Chondrocyte (in vitro differentiated cells): ENCODE data around the gene APCDD1. TPM values are rescaled to one million over a fixed set of nuclear protein-coding genes. Genes with fewer than 3 reads are reported as not detected.
"Not testable (repeated sequence)": the region's sequence is repeated elsewhere in the genome, so short reads cannot be mapped to it uniquely, and the experiment has no call there.

ENCODE experiments used
- DNase-seq: peaks from one replicate; pipeline ENCODE4 v3.0.0; 2021; ENCODE audit warnings: mixed read lengths, low spot score
- H3K27ac Mint-ChIP-seq: one replicate; pipeline ENCODE4 v1.8.0; 2021; ENCODE audit warnings: mild to moderate bottlenecking, moderate library complexity, mixed read lengths; ENCODE audit not compliant: unreplicated experiment
- H3K27me3 Mint-ChIP-seq: 2 replicates; pipeline ENCODE4 v1.8.0; 2021; ENCODE audit warnings: low read depth, mixed read lengths
- H3K36me3 Mint-ChIP-seq: 2 replicates; pipeline ENCODE4 v1.8.0; 2021; ENCODE audit warnings: low read depth, mixed read lengths
- H3K4me1 Mint-ChIP-seq: 2 replicates; pipeline ENCODE4 v1.8.0; 2021; ENCODE audit warnings: low read depth, mild to moderate bottlenecking, mixed read lengths
- H3K4me3 Mint-ChIP-seq: one replicate; pipeline ENCODE4 v1.8.0; 2021; ENCODE audit warnings: mild to moderate bottlenecking, moderate library complexity, mixed read lengths; ENCODE audit not compliant: unreplicated experiment
- H3K9me3 Mint-ChIP-seq: 2 replicates; pipeline ENCODE4 v1.8.0; 2021; ENCODE audit warnings: low read depth, mixed read lengths
- total RNA-seq: library from RNA; stranded (reverse); gene quantifications from 3 replicates; pipeline ENCODE4 v1.2.1, GENCODE V29; 2021
- TF ChIP-seq, protein P1 (sequence below): fragments of 200-600 bp; sonication (generic); IDR thresholded peaks from 2 replicates; pipeline ENCODE4 v1.5.0; 2021; ENCODE audit warnings: antibody characterized with exemption, mild to moderate bottlenecking, moderate library complexity

APCDD1 gene
- total RNA-seq, 1 donor from 2014 or later, result 9.5 TPM

DNA sequence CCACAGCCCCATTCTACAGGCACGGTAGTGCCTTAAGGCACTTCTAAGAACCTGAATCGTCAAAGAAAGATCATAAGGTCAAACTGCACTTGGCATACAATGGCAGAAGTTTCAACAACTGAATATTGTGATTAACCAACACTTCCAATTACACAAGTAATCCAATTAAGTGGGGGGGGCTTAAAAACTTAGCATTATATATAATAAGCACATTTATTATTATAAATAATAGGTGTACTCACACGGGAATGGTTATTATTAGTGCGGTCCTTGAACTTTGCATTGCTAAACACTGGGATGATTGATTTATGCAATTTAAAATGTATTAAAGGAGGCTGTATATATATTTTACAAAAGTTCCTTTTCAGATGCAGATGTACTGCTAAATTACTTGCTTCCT lies 7.6 kb downstream of the APCDD1 start:
- no peak for DNase-seq

DNA sequence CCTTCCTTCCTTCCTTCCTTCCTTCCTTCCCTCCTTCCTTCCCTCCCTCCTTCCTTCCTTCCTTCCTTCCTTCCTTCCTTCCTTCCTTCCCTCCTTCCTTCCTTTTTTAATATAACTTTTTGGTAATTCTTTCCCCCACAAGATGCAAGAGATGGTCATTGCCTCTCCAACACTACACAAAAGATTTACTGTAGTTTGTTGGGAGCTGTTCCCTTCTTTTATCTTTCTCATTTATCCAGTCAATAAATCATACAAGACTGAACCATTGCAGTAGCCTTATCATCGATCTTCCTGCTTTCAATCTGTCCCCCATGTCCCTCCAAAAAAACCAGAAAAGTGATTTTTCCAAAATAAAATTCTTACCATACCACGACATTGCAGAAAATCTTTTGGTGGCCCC lies 8.2 kb downstream of the APCDD1 start:
- H3K4me1 Mint-ChIP-seq, result peaks cover 14% of the 10 kb centered on the region
- TF ChIP-seq, protein P1, sequence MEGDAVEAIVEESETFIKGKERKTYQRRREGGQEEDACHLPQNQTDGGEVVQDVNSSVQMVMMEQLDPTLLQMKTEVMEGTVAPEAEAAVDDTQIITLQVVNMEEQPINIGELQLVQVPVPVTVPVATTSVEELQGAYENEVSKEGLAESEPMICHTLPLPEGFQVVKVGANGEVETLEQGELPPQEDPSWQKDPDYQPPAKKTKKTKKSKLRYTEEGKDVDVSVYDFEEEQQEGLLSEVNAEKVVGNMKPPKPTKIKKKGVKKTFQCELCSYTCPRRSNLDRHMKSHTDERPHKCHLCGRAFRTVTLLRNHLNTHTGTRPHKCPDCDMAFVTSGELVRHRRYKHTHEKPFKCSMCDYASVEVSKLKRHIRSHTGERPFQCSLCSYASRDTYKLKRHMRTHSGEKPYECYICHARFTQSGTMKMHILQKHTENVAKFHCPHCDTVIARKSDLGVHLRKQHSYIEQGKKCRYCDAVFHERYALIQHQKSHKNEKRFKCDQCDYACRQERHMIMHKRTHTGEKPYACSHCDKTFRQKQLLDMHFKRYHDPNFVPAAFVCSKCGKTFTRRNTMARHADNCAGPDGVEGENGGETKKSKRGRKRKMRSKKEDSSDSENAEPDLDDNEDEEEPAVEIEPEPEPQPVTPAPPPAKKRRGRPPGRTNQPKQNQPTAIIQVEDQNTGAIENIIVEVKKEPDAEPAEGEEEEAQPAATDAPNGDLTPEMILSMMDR, result no peak
- H3K27ac Mint-ChIP-seq, result no peak overlapping the region
- H3K36me3 Mint-ChIP-seq, result no peaks in the 10 kb centered on the region
- H3K4me3 Mint-ChIP-seq, result no peak overlapping the region
- H3K27me3 Mint-ChIP-seq, result no peaks in the 10 kb centered on the region
- no peak for DNase-seq
- H3K9me3 Mint-ChIP-seq, result no peaks in the 10 kb centered on the region

More for the DNA sequence above, 7.6 kb downstream of the APCDD1 start:
- Mint-ChIP-seq H3K36me3 (no peaks in the 10 kb centered on the region), H3K9me3 (no peaks in the 10 kb centered on the region), H3K27me3 (no peaks in the 10 kb centered on the region), H3K4me1 (peaks cover 16% of the 10 kb centered on the region), H3K4me3 (no peak overlapping the region), H3K27ac (no peak overlapping the region)
- TF ChIP-seq, protein P1, result no peak

DNA sequence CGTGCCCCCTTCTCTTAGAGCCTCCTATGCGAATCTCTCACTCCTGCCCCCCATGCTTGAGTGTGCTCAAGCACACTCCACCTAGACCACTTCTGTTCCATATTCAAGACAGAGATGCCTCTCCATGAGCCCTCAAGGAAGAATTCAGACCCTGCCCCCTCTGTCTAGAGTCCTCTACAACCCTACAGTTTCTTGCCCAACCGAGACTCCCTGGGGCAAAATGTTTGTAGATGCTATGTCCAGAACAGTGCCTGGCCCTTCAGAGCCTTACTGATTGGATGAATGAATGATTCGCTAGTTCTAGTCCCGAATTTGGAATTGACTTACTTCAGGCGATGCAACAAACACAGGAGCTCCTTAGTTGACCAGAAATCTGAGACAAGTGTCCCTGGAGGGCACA lies 8.7 kb downstream of the APCDD1 start:
- H3K4me3 Mint-ChIP-seq, result no peak overlapping the region
- peaks cover 9% of the 10 kb centered on the region for H3K4me1 Mint-ChIP-seq
- no peak for DNase-seq
- TF ChIP-seq, protein P1, result no peak
- no peaks in the 10 kb centered on the region for H3K27me3 Mint-ChIP-seq
- H3K9me3 Mint-ChIP-seq, result no peaks in the 10 kb centered on the region
- H3K27ac Mint-ChIP-seq, result no peak overlapping the region
- no peaks in the 10 kb centered on the region for H3K36me3 Mint-ChIP-seq

DNA sequence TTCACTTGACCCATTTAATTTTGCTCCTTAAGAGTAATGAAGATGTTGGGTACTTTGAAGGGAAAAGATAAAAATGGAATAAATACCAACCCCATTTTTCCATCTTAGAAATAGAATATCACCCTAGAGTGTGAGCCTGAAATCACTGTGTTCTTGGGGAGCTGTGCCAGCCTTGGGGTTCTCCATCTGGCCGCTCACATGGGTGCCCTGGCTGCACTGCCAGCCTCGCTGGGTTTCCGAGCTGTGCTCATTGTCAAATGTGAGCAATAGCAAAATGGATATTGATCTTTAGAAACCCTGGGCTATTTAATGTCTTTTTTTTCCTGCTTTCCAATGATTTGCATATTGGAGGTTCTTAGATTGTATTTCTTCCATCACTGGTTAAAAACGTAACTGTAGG lies 9.3 kb downstream of the APCDD1 start:
- Mint-ChIP-seq H3K4me1 (peaks cover 2% of the 10 kb centered on the region), H3K9me3 (no peaks in the 10 kb centered on the region), H3K27ac (no peak overlapping the region), H3K4me3 (no peak overlapping the region), H3K27me3 (no peaks in the 10 kb centered on the region), H3K36me3 (no peaks in the 10 kb centered on the region)
- TF ChIP-seq, protein P1, result no peak
- DNase-seq, result no peak

DNA sequence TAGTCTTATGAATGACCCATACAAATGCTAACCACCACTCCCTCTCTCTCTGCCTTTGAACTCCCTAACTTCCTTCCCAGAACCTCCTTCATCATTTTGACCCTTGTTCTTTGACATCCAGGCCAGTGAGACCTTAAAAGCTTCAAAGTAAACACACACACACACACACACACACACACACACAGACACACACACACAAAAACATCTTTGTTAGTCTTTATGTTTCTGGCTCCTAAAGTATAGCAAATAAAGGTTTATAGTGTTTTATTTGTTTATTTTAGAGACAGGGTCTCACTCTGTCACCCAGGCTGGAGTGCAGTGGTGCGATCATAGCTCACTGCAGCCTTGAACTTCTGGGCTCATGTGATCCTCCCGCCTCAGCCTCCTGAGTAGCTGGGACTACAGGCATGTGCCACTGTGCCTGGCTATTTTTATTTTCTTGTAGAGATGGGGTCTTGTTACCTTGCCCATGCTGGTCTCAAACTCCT lies 9.8 kb downstream of the APCDD1 start:
- not testable (repeated sequence) for DNase-seq, H3K4me1 Mint-ChIP-seq, H3K36me3 Mint-ChIP-seq, H3K27ac Mint-ChIP-seq, H3K4me3 Mint-ChIP-seq, H3K27me3 Mint-ChIP-seq, H3K9me3 Mint-ChIP-seq

DNA sequence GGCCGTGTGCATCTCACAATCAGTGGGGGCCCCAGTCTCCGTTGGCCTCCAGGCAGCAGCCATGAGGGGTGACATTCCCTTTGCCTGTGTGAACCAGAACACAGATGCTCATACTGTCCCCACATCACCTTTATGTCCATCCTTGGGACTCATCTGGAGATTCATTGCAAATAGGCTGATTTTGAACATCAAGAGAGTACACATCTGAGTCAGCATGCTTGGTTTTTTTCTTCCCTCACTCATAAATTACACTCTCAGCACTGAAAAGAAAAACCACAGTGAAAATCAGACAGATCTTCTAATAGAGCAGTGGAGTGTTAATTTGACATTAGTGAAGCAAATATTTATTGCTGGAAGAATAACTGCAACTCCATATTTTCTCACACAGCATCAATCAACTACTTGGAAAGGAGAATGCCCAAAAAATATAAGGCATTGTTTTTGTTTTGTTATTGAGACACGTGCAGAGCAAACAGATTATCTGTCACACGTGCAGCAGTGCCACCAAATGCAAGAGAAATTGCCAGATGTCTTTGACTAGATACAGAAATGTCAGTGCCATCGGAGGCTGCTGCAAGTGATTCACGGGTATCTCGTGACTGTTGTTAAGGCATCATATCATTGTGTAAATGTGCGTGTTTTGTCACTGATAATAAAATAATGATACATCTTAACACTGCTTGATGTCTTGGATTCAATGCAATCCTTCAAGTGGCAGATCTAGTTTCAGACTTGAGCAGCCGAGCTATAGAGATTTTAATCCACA lies 10.9 kb downstream of the APCDD1 start:
- Mint-ChIP-seq H3K27ac (no peak overlapping the region), H3K4me1 (no peaks in the 10 kb centered on the region), H3K27me3 (no peaks in the 10 kb centered on the region), H3K36me3 (no peaks in the 10 kb centered on the region), H3K4me3 (no peak overlapping the region), H3K9me3 (no peaks in the 10 kb centered on the region)
- no peak for DNase-seq
- TF ChIP-seq, protein P1, result no peak
